ENCODE measurements around the gene THADA. TPM values are rescaled to one million over a fixed set of nuclear protein-coding genes. Genes with fewer than 3 reads are reported as not detected.

The THADA gene
- total RNA-seq, 2 donors from 2014 or later: 36.3 to 36.9 TPM

- Mint-ChIP-seq H3K36me3 (ENCODE audit: low read depth) (no peaks in the 10 kb centered on the region), H3K4me3 (peak overlapping the region; percentile 9), H3K27ac (peak overlapping the region; percentile 75), H3K4me1 (peaks cover 7% of the 10 kb centered on the region), H3K9me3 (no peaks in the 10 kb centered on the region), H3K27me3 (no peaks in the 10 kb centered on the region)
- no peak for ATAC-seq (replicated peaks)
These were observed 357.7 kb downstream of the THADA start for GRCh38 chr2:43238176-43238575.

GRCh38 chr2:43233218-43234212 is 362.3 kb downstream of the THADA start:
- Mint-ChIP-seq H3K9me3 (no peaks in the 10 kb centered on the region), H3K4me3 (no peak overlapping the region), H3K4me1 (peaks cover 17% of the 10 kb centered on the region), H3K27me3 (no peaks in the 10 kb centered on the region), H3K36me3 (ENCODE audit: low read depth) (peaks cover 21% of the 10 kb centered on the region), H3K27ac (no peak overlapping the region)
- ATAC-seq (replicated peaks): no peak

GRCh38 chr2:43230951-43231827 is 364.6 kb downstream of the THADA start:
- no peak overlapping the region for H3K27ac Mint-ChIP-seq
- no peak overlapping the region for H3K4me3 Mint-ChIP-seq
- no peaks in the 10 kb centered on the region for H3K27me3 Mint-ChIP-seq
- no peaks in the 10 kb centered on the region for H3K9me3 Mint-ChIP-seq
- ATAC-seq (replicated peaks): no peak
- peaks cover 12% of the 10 kb centered on the region for H3K4me1 Mint-ChIP-seq
- H3K36me3 Mint-ChIP-seq (ENCODE audit: low read depth): peaks cover 29% of the 10 kb centered on the region

- Mint-ChIP-seq H3K36me3 (ENCODE audit: low read depth) (peaks cover 37% of the 10 kb centered on the region), H3K27me3 (no peaks in the 10 kb centered on the region), H3K4me1 (peaks cover 12% of the 10 kb centered on the region), H3K27ac (no peak overlapping the region), H3K4me3 (no peak overlapping the region), H3K9me3 (no peaks in the 10 kb centered on the region)
- ATAC-seq (replicated peaks): no peak
These were observed 365.4 kb downstream of the THADA start for GRCh38 chr2:43230351-43230885.

- H3K36me3 Mint-ChIP-seq (ENCODE audit: low read depth): peaks cover 49% of the 10 kb centered on the region
These were observed 366.8 kb downstream of the THADA start for GRCh38 chr2:43228756-43229659.

GRCh38 chr2:43228321-43228751 is 367.5 kb downstream of the THADA start:
- no peak for ATAC-seq (replicated peaks)
- H3K36me3 Mint-ChIP-seq (ENCODE audit: low read depth): peaks cover 56% of the 10 kb centered on the region
- no peaks in the 10 kb centered on the region for H3K9me3 Mint-ChIP-seq
- H3K27me3 Mint-ChIP-seq: no peaks in the 10 kb centered on the region
- H3K4me1 Mint-ChIP-seq: peaks cover 12% of the 10 kb centered on the region
- peak overlapping the region; percentile 84 for H3K27ac Mint-ChIP-seq
- peak overlapping the region; percentile 89 for H3K4me3 Mint-ChIP-seq

More at GRCh38 chr2:43228756-43229659, 366.8 kb downstream of the THADA start:
- ATAC-seq (replicated peaks): no peak
- H3K4me3 Mint-ChIP-seq: peak overlapping the region; percentile 89
- peak overlapping the region; percentile 84 for H3K27ac Mint-ChIP-seq
- H3K4me1 Mint-ChIP-seq: peaks cover 12% of the 10 kb centered on the region
- no peaks in the 10 kb centered on the region for H3K9me3 Mint-ChIP-seq
- no peaks in the 10 kb centered on the region for H3K27me3 Mint-ChIP-seq

GRCh38 chr2:43227830-43228281 is 368.0 kb downstream of the THADA start:
- no peaks in the 10 kb centered on the region for H3K9me3 Mint-ChIP-seq
- peak overlapping the region; percentile 89 for H3K4me3 Mint-ChIP-seq
- no peaks in the 10 kb centered on the region for H3K27me3 Mint-ChIP-seq
- peaks cover 12% of the 10 kb centered on the region for H3K4me1 Mint-ChIP-seq
- H3K36me3 Mint-ChIP-seq (ENCODE audit: low read depth): peaks cover 60% of the 10 kb centered on the region
- H3K27ac Mint-ChIP-seq: peak overlapping the region; percentile 84
- ATAC-seq (replicated peaks): no peak

- H3K4me1 Mint-ChIP-seq: peaks cover 12% of the 10 kb centered on the region
- H3K36me3 Mint-ChIP-seq (ENCODE audit: low read depth): peaks cover 67% of the 10 kb centered on the region
- H3K9me3 Mint-ChIP-seq: no peaks in the 10 kb centered on the region
- no peaks in the 10 kb centered on the region for H3K27me3 Mint-ChIP-seq
- peak; percentile 23 for ATAC-seq (replicated peaks)
- peak overlapping the region; percentile 84 for H3K27ac Mint-ChIP-seq
- peak overlapping the region; percentile 89 for H3K4me3 Mint-ChIP-seq
These were observed 368.6 kb downstream of the THADA start for GRCh38 chr2:43226955-43227829.

- peak within 1 kb of the TSS; percentile 84 for H3K27ac Mint-ChIP-seq
- no peaks in the 10 kb centered on the region for H3K27me3 Mint-ChIP-seq
- peak within 1 kb of the TSS; percentile 89 for H3K4me3 Mint-ChIP-seq
- H3K36me3 Mint-ChIP-seq (ENCODE audit: low read depth): peaks cover 73% of the 10 kb centered on the region
- peaks cover 17% of the 10 kb centered on the region for H3K4me1 Mint-ChIP-seq
- H3K9me3 Mint-ChIP-seq: no peaks in the 10 kb centered on the region
- peak; percentile 77 for ATAC-seq (replicated peaks)
These were observed 369.3 kb downstream of the THADA start, which contains the start of gene ZFP36L2 for GRCh38 chr2:43226558-43226954. Gene ZFP36L2, minus strand, starts transcription at chr2:43226606. Its CDS starts 291 bp downstream, at chr2:43226315.

- Mint-ChIP-seq H3K4me1 (peaks cover 22% of the 10 kb centered on the region), H3K9me3 (no peaks in the 10 kb centered on the region), H3K4me3 (peak overlapping the region; percentile 89), H3K27me3 (no peaks in the 10 kb centered on the region), H3K27ac (peak overlapping the region; percentile 84), H3K36me3 (ENCODE audit: low read depth) (peaks cover 76% of the 10 kb centered on the region)
- peak; percentile 32 for ATAC-seq (replicated peaks)
These were observed 369.9 kb downstream of the THADA start for GRCh38 chr2:43225788-43226557.

GRCh38 chr2:43225093-43225787 is 370.6 kb downstream of the THADA start:
- H3K4me3 Mint-ChIP-seq: peak overlapping the region; percentile 89
- H3K27ac Mint-ChIP-seq: peak overlapping the region; percentile 84
- H3K4me1 Mint-ChIP-seq: peaks cover 24% of the 10 kb centered on the region
- peaks cover 76% of the 10 kb centered on the region for H3K36me3 Mint-ChIP-seq (ENCODE audit: low read depth)
- no peaks in the 10 kb centered on the region for H3K27me3 Mint-ChIP-seq
- no peaks in the 10 kb centered on the region for H3K9me3 Mint-ChIP-seq
- ATAC-seq (replicated peaks): peak; percentile 0
